Activated CD4-positive, CD25-positive, alpha-beta regulatory T cell treated with anti-CD3 and anti-CD28 coated beads, Interleukin-2, amount 50 U/mL, for 24 hours (primary cell): ENCODE data around the gene NFKB1.
"Not testable (repeated sequence)": the region's sequence is repeated elsewhere in the genome, so short reads cannot be mapped to it uniquely, and the experiment has no call there.

Experiments used
- ATAC-seq, 2 donors: fragments of 150-1000 bp; cut with Tn5 transposase; one replicate each; pipeline ENCODE4 v1.10.0; 2021; ENCODE audit warnings: mild to moderate bottlenecking in 1 of 2, moderate library complexity in 1 of 2

The NFKB1 gene

DNA sequence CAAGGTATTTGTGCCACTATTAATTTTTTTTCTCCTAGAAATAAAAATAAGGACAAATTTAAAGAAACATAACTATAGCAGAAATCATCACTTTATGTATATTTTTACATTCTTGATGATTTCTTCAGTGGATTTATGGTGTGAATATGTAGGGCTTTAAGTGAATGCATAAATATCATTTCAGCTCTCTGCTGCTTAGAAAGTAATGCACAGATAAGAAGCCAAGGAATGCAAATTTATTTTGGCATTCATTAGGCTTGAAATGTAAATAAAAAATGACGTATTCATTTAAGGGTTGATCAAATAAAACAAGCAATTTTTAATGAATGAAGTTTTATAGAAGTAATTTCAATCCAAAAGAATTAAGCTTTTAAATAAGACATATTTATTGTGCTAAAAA lies 66.3 kb downstream of the NFKB1 start:
- ATAC-seq, result no peak

DNA sequence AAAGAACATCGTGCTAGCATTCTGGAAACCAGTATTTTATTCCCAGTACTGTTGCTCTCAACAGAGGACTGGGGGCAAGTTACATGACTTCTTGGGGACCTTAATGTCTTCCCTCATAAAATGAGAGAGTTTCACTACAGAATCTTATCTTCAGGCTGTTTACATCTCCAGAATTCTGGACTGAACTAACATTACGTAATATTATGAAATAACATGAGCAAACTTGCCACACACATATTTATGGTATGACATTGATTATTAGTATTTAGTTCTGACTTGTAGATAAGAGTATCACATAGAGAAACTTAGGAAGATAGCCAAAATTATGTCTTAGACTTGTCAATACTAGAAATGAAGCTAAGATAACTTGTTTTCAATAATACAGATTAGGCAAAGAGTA lies 68.0 kb downstream of the NFKB1 start:
- ATAC-seq, result no peak

GRCh38 chr4:102570211-102570610 lies 69.1 kb downstream of the NFKB1 start:
- not testable (repeated sequence) for ATAC-seq

DNA sequence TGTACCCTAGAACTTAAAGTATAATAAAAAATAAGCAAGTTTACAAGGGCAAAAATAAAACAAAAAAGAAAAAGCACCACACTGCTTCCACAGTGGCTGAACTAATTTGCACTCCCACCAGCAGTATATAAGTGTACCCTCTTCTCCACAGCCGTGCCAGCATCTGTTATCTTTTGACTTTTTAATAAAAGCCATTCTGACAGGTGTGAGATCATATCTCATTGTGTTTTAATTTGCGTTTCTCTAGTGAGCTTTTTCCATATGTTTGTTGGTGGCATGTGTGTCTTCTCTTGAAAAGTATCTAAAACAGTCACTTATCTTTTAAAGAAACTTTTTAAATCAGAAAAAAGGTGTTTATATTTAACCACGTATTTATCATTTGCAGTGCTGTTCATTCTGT lies 71.3 kb downstream of the NFKB1 start:
- no peak for ATAC-seq

GRCh38 chr4:102574317-102574716 lies 73.2 kb downstream of the NFKB1 start:
- peak in 1 of 2 donors; percentile 33 for ATAC-seq

DNA sequence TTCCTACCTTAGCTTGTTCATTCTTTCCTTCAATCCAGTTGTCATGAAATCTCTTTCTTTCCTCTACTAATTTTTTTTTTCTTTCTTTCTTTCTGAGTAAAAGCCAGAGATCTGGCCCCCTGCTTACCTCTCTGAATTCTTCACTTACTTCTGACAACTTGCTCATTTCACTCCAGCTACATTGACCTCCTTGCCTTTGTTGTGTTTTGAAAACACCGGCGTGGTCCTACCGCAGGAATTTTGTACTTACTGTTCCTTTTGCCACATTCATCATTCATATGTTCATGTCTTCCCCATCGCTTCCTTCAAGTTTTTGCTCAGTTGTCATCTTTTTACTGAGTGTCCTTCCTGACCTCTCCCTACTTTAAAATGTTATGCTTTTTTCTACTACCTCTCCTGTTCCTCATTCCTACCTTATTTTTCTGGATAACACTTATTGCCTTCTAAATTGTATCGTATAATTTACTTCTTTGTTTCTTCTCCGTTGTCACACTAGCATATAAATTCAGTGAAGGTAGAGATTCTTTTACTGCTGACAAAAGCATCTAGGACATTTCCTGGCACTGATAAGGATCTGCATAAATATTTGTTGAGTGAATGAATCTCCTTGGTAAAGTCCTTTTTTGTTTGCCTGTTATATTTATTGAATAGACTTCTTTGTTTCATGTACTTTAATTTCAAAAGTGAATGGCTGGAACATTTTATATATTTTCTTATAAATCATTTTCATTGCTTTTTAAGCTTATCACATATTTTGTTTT lies 74.4 kb downstream of the NFKB1 start:
- no peak for ATAC-seq

- ATAC-seq, result no peak
Measured at GRCh38 chr4:102578270-102578669, 77.1 kb downstream of the NFKB1 start.

GRCh38 chr4:102578819-102579218 lies 77.7 kb downstream of the NFKB1 start:
- no peak for ATAC-seq

GRCh38 chr4:102579794-102580462 lies 78.8 kb downstream of the NFKB1 start:
- peak in 1 of 2 donors; percentile 14 for ATAC-seq

DNA sequence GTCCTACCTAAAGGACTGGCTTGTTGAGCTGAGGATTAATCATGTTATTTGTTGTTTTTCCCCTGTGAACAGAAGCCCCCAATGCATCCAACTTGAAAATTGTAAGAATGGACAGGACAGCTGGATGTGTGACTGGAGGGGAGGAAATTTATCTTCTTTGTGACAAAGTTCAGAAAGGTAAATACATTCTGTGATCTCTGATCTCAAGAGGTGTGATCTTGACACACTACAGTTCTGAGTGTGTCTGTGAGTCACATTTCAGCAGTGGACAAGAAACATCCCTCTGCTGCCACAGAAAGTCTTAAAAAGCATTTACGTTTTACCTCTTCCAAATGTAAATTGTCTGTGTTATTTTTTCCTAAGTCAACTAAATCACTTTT lies 79.3 kb downstream of the NFKB1 start:
- ATAC-seq, result peak; percentile 77 to 90

GRCh38 chr4:102584091-102584490 lies 82.9 kb downstream of the NFKB1 start:
- ATAC-seq, result no peak

DNA sequence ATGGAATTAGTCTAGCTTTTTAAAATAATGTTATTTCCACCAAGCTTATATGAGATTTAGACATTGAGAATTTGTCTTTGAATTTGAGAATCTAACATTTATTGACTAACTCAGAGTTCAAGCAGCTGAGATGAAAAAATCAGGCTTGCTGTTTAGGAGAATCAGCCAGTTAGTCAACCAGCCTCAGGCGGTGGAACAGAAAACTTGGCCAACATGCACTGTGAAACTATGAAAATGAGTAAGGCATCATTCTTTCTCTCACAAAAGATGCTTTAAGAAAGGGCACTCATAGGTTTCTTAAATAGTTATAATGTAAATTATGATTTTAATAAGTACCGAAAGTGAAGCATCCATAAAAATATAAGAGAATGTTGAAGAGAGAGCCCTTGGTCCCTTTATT lies 84.2 kb downstream of the NFKB1 start:
- peak; percentile 14 to 52 for ATAC-seq

GRCh38 chr4:102586002-102586643 lies 85.0 kb downstream of the NFKB1 start:
- peak; percentile 54 to 62 for ATAC-seq

DNA sequence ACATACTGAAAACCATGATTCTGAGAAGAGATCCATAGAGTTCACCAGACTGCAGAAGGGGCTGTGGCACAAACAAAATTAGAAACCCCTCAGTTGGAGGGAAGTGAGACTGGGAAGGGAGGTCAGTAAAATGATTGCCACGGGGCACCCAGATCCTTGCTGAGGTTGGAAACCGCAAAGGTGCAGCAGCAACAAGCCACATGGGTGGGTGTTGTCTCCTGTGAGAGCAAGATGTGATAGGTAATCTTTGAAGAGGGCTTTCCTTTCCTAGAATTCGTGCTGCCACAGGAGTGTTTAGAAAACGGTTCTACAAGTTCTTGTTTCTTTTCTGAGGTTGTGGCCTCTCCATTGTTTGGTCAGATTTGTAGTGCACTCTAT lies 85.5 kb downstream of the NFKB1 start:
- ATAC-seq, result peak; percentile 37 to 48

DNA sequence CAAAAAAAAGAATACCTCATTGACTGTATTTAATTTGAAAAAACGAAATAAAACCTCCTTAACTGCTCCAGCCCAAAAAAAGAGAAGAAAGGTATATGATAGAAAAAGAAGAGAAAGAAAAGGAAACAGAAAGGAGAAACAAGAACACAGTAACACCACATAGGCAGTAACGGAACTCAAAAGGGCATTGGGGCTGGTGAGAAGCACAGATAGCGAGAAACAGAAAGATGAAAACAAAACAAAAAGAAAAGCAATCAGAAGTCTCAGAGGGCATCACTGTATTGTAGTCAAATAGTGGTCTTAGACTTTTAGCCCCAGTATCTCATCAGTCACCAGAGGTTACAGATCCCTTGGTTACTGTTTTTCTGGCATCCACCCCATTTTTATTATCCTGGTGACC lies 88.6 kb downstream of the NFKB1 start:
- ATAC-seq, result peak in 1 of 2 donors; percentile 15

DNA sequence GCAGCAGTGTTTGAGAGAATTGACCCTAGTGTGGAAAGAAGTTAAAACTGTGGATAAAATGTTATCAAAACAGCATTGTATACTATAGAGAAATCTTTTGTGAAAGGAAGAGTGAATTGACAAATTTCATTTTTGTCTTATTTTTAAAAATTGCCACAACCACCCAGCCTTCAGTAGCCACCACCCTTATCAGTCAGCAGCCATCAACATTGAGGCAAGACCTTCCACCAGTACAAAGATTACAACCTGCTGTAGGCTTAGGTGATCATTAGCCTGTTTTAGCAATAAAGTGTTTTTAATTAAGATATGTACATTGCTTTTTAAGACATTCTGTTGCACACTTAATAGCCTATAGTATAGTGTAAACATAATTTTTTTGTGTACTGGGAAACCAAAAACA lies 91.1 kb downstream of the NFKB1 start:
- no peak for ATAC-seq

- no peak for ATAC-seq
Measured at GRCh38 chr4:102593147-102593546, 92.0 kb downstream of the NFKB1 start.

DNA sequence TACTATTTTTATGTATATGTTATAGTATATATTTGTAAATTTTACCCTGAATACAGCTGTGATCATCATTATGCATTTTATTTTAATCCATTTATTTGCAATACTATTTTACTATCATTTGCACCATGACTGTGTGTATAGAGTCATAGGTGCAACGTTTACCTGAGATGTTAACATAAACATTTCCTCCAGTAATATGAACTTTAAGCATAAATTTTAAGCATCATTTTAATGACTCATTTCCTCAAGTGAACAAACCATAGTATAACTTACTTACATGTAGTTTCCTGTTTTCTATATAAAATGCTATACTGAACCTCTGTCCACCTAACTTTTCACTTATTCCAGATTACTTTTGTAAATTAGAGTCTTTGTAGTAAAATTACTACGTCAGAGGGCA lies 92.8 kb downstream of the NFKB1 start:
- ATAC-seq, result no peak

GRCh38 chr4:102596532-102596931 lies 95.4 kb downstream of the NFKB1 start:
- peak in 1 of 2 donors; percentile 18 for ATAC-seq

GRCh38 chr4:102598086-102598761 lies 97.1 kb downstream of the NFKB1 start:
- peak; percentile 37 to 54 for ATAC-seq

- peak; percentile 76 to 82 for ATAC-seq
Measured at GRCh38 chr4:102598762-102599374, 97.7 kb downstream of the NFKB1 start.

DNA sequence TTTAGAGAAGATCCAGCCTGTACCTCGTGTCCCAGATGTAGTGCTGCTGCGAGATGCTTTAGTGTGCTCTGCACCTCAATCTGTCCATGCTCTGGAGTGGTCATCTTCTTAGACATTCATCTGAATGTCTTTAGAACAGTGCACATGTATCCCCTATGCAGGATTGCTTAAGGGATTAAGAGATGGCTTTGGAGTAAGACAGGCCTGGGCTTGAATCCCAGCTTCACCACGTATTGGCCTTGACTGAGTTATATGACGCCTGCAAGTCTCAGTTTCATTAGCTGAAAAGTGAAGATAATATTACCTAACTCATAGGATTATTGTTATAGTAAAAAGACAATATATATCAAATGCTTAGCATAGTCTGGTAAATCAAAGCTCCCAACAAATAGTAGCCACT lies 98.3 kb downstream of the NFKB1 start:
- peak in 1 of 2 donors; percentile 2 for ATAC-seq

DNA sequence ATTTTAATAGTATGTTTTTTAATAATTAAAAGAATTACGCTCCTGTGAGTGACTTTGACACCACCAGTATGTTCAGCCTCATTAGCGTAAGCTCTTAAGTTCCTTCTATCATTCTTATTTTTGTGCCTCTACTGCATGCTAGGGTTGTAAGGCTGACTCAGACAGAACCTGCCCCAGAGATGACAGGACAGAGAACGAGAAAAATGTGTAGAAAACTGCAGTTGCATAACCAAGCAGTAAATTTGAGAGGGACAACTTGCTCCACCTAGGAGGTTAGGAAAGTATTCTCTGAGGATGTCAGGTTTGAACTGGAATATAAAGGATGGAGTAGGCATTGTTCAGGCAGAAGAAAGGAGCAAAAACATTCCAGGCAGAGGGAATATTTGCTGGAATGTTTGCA lies 98.7 kb downstream of the NFKB1 start:
- ATAC-seq, result no peak
